Neural crest cell (in vitro differentiated cells): ENCODE measurements around the gene RALGDS. TPM values are rescaled to one million over a fixed set of nuclear protein-coding genes. Genes with fewer than 3 reads are reported as not detected.

Source experiments
- DNase-seq: peaks from one replicate; pipeline ENCODE4 v3.0.0; 2021; ENCODE audit warnings: low read depth, mixed read lengths, low spot score
- H3K27ac Mint-ChIP-seq: one replicate; pipeline ENCODE4 v1.8.0; 2021; ENCODE audit warnings: mild to moderate bottlenecking, mixed read lengths; ENCODE audit not compliant: unreplicated experiment
- H3K27me3 Mint-ChIP-seq: 2 replicates; pipeline ENCODE4 v1.8.0; 2021; ENCODE audit warnings: low read depth, mild to moderate bottlenecking, mixed read lengths
- H3K36me3 Mint-ChIP-seq: 2 replicates; pipeline ENCODE4 v1.8.0; 2021; ENCODE audit warnings: low read depth, mild to moderate bottlenecking, mixed read lengths
- H3K4me1 Mint-ChIP-seq: 2 replicates; pipeline ENCODE4 v1.8.0; 2021; ENCODE audit warnings: mixed read lengths
- H3K4me3 Mint-ChIP-seq: one replicate; pipeline ENCODE4 v1.8.0; 2021; ENCODE audit warnings: mild to moderate bottlenecking, mixed read lengths
- H3K9me3 Mint-ChIP-seq: 2 replicates; pipeline ENCODE4 v1.8.0; 2021; ENCODE audit warnings: mixed read lengths
- total RNA-seq: library from RNA; stranded (reverse); gene quantifications from 2 replicates; pipeline ENCODE4 v1.2.1, GENCODE V29; 2021
- TF ChIP-seq, protein P1 (sequence below): fragments of 200-600 bp; sonication (generic); conservative IDR thresholded peaks from 2 replicates; pipeline ENCODE4 v1.5.0; 2021; ENCODE audit warnings: antibody characterized with exemption, mild to moderate bottlenecking

RALGDS gene
- total RNA-seq, 1 donor from 2014 or later = 73.8 TPM

DNA sequence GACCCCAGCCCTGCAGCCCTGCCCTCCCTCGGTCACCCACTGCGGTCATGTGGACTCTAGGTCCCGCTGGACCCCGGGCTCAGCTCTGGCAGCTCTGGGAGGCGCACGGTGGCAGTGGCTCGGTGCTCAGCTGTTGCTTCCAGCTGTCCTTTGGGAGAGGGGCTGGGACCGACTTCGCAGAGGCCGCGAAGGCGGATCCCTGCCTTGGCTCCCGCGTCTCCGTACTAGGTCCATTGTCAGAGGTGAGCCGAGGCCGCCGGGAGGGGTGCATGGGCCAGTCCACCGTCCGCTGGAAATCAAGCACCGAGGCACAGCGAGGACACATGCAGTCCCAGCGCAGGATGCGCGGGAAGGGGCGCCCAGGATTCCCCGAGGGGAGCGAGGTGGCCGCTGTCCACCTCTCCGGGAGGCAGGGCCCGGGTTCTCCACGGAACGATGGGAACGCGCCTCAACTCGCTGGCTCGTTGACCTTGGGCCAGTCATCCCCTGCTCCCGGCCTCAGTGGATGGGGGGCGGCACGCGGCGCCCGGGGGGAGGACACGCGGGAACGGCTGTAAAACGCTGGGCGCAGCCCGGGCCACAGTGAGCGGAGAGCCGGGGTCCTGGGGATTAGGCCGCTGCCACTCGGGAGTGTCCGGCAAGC, 41.9 kb upstream of the RALGDS start:
- Mint-ChIP-seq H3K36me3 (no peaks in the 10 kb centered on the region), H3K4me1 (peaks cover 14% of the 10 kb centered on the region), H3K27ac (no peak overlapping the region), H3K4me3 (peak overlapping the region; percentile 57), H3K9me3 (no peaks in the 10 kb centered on the region), H3K27me3 (peaks cover 2% of the 10 kb centered on the region)
- TF ChIP-seq, protein P1, sequence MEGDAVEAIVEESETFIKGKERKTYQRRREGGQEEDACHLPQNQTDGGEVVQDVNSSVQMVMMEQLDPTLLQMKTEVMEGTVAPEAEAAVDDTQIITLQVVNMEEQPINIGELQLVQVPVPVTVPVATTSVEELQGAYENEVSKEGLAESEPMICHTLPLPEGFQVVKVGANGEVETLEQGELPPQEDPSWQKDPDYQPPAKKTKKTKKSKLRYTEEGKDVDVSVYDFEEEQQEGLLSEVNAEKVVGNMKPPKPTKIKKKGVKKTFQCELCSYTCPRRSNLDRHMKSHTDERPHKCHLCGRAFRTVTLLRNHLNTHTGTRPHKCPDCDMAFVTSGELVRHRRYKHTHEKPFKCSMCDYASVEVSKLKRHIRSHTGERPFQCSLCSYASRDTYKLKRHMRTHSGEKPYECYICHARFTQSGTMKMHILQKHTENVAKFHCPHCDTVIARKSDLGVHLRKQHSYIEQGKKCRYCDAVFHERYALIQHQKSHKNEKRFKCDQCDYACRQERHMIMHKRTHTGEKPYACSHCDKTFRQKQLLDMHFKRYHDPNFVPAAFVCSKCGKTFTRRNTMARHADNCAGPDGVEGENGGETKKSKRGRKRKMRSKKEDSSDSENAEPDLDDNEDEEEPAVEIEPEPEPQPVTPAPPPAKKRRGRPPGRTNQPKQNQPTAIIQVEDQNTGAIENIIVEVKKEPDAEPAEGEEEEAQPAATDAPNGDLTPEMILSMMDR = no peak
- DNase-seq = no peak

DNA sequence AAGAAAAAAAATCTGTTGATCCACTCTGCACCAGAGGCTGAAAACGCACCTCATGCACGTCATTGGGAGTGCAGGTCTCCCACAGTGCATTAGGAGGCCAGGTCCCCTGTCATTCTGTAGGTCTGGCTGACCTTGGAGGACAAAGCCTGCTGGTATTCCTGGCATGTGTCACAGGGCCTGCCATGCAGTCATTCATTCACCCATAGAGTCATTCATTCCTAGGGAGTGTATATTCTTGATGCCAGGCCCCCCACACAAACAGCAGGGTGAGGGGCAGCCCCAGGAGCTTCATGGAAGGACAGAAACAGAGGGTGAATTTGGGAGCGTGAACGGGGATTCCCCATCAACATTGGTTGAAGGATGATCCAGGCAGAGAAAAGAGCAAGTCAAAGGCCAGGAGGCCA, 40.5 kb upstream of the RALGDS start:
- Mint-ChIP-seq H3K27me3 (peaks cover 2% of the 10 kb centered on the region), H3K4me1 (peaks cover 14% of the 10 kb centered on the region), H3K4me3 (peak overlapping the region; percentile 79), H3K36me3 (no peaks in the 10 kb centered on the region), H3K9me3 (no peaks in the 10 kb centered on the region), H3K27ac (no peak overlapping the region)
- DNase-seq = no peak
- TF ChIP-seq, protein P1 = no peak

DNA sequence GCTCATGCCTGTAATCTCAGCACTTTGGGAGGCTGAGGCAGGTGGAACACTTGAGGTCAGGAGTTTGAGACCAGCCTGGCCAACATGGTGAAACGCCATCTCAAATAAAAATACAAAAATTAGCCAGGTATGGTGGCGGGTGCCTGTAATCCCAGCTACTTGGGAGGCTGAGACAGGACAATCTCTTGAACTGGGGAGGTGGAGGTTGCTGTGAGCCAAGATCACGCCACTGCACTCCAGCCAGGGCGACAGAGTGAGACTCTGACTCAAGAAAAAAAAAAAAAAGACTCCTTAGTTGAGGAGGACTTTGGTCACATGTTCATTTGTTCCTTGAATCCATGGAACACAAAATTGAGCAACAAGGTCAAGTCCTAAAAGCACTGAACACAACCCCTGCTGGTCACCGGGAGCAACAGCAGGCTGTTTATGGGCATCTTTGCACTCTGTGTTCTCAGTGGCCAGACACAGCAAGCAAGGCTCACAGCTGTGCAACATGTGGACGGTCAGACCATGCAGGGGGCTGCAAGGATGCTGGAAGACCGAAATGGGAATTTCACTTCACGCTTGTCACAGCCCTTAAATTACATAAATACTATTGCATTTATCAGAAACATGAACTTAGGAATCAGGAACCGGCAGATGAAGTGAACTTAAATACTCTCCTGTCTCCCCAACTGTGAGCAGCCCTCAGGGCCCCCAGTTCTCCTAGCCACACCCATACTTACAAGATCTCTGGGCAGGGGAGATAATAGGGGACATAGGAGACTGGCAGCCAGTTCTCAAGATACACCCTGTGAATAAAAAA, 39.9 kb upstream of the RALGDS start:
- DNase-seq = peak; percentile 40
- TF ChIP-seq, protein P1 = peak; percentile 74
- no peak overlapping the region for H3K27ac Mint-ChIP-seq
- peaks cover 14% of the 10 kb centered on the region for H3K4me1 Mint-ChIP-seq
- H3K36me3 Mint-ChIP-seq = no peaks in the 10 kb centered on the region
- H3K9me3 Mint-ChIP-seq = no peaks in the 10 kb centered on the region
- H3K27me3 Mint-ChIP-seq = peaks cover 2% of the 10 kb centered on the region
- H3K4me3 Mint-ChIP-seq = peak overlapping the region; percentile 74

DNA sequence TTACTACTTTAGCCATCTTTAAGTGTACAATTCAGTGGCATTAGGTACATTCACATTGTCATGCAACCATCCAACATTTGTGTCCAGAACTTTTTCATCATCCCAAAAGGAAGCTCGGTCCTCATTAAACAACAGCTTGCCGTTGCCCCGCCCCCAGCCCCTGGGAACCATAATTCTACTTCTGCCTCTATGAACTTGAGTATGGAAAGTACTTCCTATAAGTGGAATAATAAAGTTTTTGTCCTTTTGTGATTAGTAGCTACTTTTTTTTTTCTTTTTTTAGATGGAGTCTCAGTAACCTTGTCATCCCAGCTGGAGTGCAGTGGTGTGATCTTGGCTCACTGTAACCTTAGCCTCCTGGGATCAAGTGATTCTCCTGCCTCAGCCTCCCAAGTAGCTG, 37.7 kb upstream of the RALGDS start:
- Mint-ChIP-seq H3K27ac (no peak overlapping the region), H3K27me3 (no peaks in the 10 kb centered on the region), H3K4me3 (no peak overlapping the region), H3K4me1 (peaks cover 8% of the 10 kb centered on the region), H3K9me3 (no peaks in the 10 kb centered on the region), H3K36me3 (no peaks in the 10 kb centered on the region)
- TF ChIP-seq, protein P1 = no peak
- DNase-seq = no peak

DNA sequence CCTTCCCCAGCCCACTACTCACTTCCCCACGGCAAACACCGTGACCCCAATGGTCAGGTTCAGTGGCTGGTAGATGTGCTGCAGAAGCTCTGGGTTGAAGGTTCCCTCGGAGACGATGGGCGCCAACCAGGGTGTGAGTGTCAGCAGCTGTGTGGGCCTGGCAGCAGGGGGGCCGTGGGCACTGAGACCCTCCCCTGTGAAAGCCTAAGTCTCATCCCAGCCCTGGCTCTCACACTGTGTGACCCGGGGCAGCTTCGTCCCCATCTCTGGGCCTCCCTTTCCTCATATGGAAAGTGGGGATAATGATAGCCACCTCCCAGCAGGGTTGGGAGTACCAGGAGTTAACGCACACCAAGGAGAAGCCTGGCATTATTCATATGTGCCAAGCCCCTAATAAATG, 34.1 kb upstream of the RALGDS start:
- H3K9me3 Mint-ChIP-seq = no peaks in the 10 kb centered on the region
- no peak for DNase-seq
- TF ChIP-seq, protein P1 = no peak
- H3K4me3 Mint-ChIP-seq = no peak overlapping the region
- no peaks in the 10 kb centered on the region for H3K27me3 Mint-ChIP-seq
- no peaks in the 10 kb centered on the region for H3K36me3 Mint-ChIP-seq
- H3K27ac Mint-ChIP-seq = no peak overlapping the region
- H3K4me1 Mint-ChIP-seq = peaks cover 12% of the 10 kb centered on the region
